ENCODE data around the gene CD209.

CD209 gene

GRCh38 chr19:7784856-7785255, 37.5 kb upstream of the CD209 start:
- no peak for ATAC-seq
- TF ChIP-seq ESRRG (CRISPR knock-in tag; IDR thresholded peaks at IDR 0.05) (no peak), ARNTL (CRISPR knock-in tag; IDR thresholded peaks at IDR 0.05; ENCODE audit: borderline replicate concordance, low read depth) (no peak), TOX (CRISPR knock-in tag; IDR thresholded peaks at IDR 0.05; ENCODE audit: borderline replicate concordance) (no peak), ZNF8 (CRISPR knock-in tag; IDR thresholded peaks at IDR 0.05) (no peak), ZFP3 (CRISPR knock-in tag; IDR thresholded peaks at IDR 0.05) (no peak), PPARA (CRISPR knock-in tag; IDR thresholded peaks at IDR 0.05; ENCODE audit: borderline replicate concordance) (no peak), GLIS3 (CRISPR knock-in tag; IDR thresholded peaks at IDR 0.05) (no peak), ZFP30 (CRISPR knock-in tag; IDR thresholded peaks at IDR 0.05) (no peak), RARB (CRISPR knock-in tag; IDR thresholded peaks at IDR 0.05) (no peak), CSDC2 (CRISPR knock-in tag; IDR thresholded peaks at IDR 0.05) (no peak), TCF4 (CRISPR knock-in tag; IDR thresholded peaks at IDR 0.05; ENCODE audit: borderline replicate concordance) (no peak)
- TF ChIP-seq, protein P1, sequence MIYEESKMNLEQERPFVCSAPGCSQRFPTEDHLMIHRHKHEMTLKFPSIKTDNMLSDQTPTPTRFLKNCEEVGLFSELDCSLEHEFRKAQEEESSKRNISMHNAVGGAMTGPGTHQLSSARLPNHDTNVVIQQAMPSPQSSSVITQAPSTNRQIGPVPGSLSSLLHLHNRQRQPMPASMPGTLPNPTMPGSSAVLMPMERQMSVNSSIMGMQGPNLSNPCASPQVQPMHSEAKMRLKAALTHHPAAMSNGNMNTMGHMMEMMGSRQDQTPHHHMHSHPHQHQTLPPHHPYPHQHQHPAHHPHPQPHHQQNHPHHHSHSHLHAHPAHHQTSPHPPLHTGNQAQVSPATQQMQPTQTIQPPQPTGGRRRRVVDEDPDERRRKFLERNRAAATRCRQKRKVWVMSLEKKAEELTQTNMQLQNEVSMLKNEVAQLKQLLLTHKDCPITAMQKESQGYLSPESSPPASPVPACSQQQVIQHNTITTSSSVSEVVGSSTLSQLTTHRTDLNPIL (CRISPR knock-in tag; IDR thresholded peaks at IDR 0.05; ENCODE audit: low read depth): no peak
- TF ChIP-seq, protein P2, sequence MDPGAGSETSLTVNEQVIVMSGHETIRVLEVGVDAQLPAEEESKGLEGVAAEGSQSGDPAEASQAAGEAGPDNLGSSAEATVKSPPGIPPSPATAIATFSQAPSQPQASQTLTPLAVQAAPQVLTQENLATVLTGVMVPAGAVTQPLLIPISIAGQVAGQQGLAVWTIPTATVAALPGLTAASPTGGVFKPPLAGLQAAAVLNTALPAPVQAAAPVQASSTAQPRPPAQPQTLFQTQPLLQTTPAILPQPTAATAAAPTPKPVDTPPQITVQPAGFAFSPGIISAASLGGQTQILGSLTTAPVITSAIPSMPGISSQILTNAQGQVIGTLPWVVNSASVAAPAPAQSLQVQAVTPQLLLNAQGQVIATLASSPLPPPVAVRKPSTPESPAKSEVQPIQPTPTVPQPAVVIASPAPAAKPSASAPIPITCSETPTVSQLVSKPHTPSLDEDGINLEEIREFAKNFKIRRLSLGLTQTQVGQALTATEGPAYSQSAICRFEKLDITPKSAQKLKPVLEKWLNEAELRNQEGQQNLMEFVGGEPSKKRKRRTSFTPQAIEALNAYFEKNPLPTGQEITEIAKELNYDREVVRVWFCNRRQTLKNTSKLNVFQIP (CRISPR knock-in tag; IDR thresholded peaks at IDR 0.05; ENCODE audit: borderline replicate concordance, low read depth): no peak

DNA sequence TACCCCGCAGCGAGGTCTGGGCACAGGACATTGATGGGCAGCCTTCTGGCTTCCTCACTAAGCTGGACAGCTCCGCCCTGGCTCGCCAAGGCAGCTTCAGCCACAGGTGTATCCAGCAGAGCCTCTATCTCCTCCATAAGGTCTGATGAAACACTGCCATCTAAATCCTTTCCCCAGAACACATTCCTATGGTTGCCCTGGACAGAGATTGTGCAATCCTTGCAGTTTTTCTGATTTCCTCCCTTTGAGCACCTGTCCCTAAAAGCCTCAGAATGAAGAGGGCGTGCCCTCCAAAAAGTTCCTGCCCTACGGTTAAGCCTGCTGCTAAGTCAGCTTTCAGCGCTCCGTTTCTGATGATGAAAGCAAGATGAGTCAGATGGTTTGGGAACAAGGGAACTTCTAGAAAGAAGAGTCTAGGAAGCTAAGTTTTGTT, 36.7 kb upstream of the CD209 start:
- ATAC-seq: 0 out of 3 replicates have a peak, but pooled peaks have one; percentile 25
- no peak for TF ChIP-seq ESRRG (CRISPR knock-in tag; IDR thresholded peaks at IDR 0.05)
- TF ChIP-seq ZC3H10 (CRISPR knock-in tag; IDR thresholded peaks at IDR 0.05): no peak
- TF ChIP-seq ZNF565 (CRISPR knock-in tag; conservative IDR thresholded peaks at IDR 0.05; ENCODE audit: low read depth): no peak

GRCh38 chr19:7781157-7781556, 33.8 kb upstream of the CD209 start:
- TF ChIP-seq, protein P3, sequence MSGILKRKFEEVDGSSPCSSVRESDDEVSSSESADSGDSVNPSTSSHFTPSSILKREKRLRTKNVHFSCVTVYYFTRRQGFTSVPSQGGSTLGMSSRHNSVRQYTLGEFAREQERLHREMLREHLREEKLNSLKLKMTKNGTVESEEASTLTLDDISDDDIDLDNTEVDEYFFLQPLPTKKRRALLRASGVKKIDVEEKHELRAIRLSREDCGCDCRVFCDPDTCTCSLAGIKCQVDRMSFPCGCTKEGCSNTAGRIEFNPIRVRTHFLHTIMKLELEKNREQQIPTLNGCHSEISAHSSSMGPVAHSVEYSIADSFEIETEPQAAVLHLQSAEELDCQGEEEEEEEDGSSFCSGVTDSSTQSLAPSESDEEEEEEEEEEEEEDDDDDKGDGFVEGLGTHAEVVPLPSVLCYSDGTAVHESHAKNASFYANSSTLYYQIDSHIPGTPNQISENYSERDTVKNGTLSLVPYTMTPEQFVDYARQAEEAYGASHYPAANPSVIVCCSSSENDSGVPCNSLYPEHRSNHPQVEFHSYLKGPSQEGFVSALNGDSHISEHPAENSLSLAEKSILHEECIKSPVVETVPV (CRISPR knock-in tag; IDR thresholded peaks at IDR 0.05): no peak
- TF ChIP-seq SNAI2 (CRISPR knock-in tag; IDR thresholded peaks at IDR 0.05) (no peak), TOX (CRISPR knock-in tag; IDR thresholded peaks at IDR 0.05; ENCODE audit: borderline replicate concordance) (no peak), ESRRG (CRISPR knock-in tag; IDR thresholded peaks at IDR 0.05) (no peak), CSDC2 (CRISPR knock-in tag; IDR thresholded peaks at IDR 0.05) (no peak)
- TF ChIP-seq, protein P4, sequence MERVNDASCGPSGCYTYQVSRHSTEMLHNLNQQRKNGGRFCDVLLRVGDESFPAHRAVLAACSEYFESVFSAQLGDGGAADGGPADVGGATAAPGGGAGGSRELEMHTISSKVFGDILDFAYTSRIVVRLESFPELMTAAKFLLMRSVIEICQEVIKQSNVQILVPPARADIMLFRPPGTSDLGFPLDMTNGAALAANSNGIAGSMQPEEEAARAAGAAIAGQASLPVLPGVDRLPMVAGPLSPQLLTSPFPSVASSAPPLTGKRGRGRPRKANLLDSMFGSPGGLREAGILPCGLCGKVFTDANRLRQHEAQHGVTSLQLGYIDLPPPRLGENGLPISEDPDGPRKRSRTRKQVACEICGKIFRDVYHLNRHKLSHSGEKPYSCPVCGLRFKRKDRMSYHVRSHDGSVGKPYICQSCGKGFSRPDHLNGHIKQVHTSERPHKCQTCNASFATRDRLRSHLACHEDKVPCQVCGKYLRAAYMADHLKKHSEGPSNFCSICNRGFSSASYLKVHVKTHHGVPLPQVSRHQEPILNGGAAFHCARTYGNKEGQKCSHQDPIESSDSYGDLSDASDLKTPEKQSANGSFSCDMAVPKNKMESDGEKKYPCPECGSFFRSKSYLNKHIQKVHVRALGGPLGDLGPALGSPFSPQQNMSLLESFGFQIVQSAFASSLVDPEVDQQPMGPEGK (CRISPR knock-in tag; IDR thresholded peaks at IDR 0.05; ENCODE audit: borderline replicate concordance): no peak
- TF ChIP-seq, protein P1 (CRISPR knock-in tag; IDR thresholded peaks at IDR 0.05; ENCODE audit: low read depth): no peak
- no peak for ATAC-seq

- no peak for ATAC-seq
- TF ChIP-seq, protein P2 (CRISPR knock-in tag; IDR thresholded peaks at IDR 0.05; ENCODE audit: borderline replicate concordance, low read depth): no peak
- no peak for TF ChIP-seq TOX (CRISPR knock-in tag; IDR thresholded peaks at IDR 0.05; ENCODE audit: borderline replicate concordance)
- TF ChIP-seq TCF4 (CRISPR knock-in tag; IDR thresholded peaks at IDR 0.05; ENCODE audit: borderline replicate concordance): no peak
- no peak for TF ChIP-seq TSHZ2 (CRISPR knock-in tag; IDR thresholded peaks at IDR 0.05)
- TF ChIP-seq ARNTL (CRISPR knock-in tag; IDR thresholded peaks at IDR 0.05; ENCODE audit: borderline replicate concordance, low read depth): no peak
- no peak for TF ChIP-seq CSDC2 (CRISPR knock-in tag; IDR thresholded peaks at IDR 0.05)
- TF ChIP-seq ESRRG (CRISPR knock-in tag; IDR thresholded peaks at IDR 0.05): no peak
- TF ChIP-seq RARB (CRISPR knock-in tag; IDR thresholded peaks at IDR 0.05): no peak
- TF ChIP-seq, protein P3 (CRISPR knock-in tag; IDR thresholded peaks at IDR 0.05): no peak
Measured at GRCh38 chr19:7779631-7780486, 32.5 kb upstream of the CD209 start.
